Renal pelvis (tissue), 4 donors: Measurements from ENCODE around the gene C10orf95. TPM values are rescaled to one million over a fixed set of nuclear protein-coding genes. Genes with fewer than 3 reads are reported as not detected.

ENCODE experiments used
- DNase-seq: peaks from one replicate; pipeline ENCODE4 v3.0.0-alpha.2; 2013
- polyA plus RNA-seq, 3 donors: library from polyadenylated mRNA; unstranded; fragments of 120-200 nt; gene quantifications; one replicate each; pipeline ENCODE4 v1.2.1, GENCODE V29; 2013; ENCODE audit not compliant: insufficient read length in 3 of 3

C10orf95 gene
- polyA plus RNA-seq, 3 donors = 1.0 to 2.4 (median 1.9) TPM

DNA sequence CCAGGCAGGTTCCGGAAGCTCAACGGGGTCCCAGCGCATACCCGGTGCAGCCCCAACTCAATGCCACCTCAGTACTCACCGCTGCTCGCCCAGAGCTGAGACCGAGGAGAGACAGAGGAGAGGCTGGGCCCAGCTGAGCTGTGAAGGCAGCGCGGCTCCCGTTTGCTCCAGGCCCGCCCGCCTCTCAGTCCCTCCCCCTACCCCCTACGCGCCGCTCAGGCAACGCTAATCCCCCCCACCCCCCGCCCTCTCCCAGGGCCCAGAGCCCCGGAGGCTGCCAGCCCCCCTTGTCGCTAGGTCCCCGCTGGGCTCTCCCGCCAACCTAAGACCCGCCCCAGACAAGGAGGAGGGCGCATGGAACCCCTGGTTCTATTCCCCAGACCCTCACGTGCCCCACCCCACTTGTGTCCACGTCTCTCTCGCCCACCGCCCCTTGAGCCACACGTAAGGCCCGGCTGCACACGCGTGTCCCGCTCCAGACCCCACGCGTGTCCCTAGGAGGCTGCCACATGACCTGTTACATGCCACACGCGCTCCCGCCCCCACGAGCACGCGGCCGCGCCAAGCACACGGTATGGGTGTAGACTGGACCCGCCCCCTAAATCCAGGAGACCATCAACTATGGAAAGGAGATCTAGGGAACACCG is 32.6 kb downstream of the C10orf95 start, which contains the start of gene PSD:
Gene PSD, minus strand, starts transcription at position 164 of the 647 bp plus-strand sequence. CDS start 1,747 bp downstream, outside the sequence.
- no peak for DNase-seq

DNA sequence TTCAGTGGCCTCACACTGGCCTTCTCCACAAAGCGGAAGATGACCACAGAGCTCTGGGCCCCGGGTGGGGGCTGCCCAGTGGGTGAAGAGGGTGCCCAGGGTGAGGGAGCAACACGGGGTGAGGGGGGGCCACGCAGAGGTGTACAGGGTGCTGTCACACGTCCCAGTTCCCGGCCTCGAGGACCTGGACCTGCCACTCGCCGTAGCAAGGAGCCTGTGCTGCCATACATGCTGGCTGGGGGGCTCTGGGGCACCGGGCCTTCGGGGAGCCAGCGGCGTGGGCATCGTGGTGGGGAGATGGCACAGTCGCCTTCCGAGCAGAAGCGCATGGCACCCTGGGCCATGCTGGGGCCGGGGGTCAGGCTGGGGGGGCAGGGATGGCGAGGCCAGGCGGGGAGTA is 34.6 kb downstream of the C10orf95 start:
- DNase-seq = no peak

DNA sequence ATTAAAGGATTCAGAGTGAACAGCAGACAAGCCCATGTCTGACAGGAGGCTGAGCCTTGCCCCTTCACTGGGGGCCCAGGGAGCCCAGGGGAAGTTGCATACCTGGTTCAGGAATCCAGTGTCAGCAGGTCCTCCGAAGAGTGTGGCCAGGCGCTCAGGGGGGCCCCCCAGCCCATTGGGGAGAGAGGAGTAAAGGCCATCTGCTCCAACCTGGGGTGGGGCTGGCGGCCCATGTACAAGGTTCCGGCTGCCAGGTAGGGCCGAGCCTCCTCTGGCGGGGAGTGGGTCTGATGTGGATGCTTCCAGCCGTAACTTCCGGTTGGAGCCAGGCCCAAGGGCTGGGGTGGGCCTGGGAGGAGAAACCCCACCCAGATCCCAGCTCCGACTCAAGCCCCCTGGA is 35.1 kb downstream of the C10orf95 start:
- no peak for DNase-seq

DNA sequence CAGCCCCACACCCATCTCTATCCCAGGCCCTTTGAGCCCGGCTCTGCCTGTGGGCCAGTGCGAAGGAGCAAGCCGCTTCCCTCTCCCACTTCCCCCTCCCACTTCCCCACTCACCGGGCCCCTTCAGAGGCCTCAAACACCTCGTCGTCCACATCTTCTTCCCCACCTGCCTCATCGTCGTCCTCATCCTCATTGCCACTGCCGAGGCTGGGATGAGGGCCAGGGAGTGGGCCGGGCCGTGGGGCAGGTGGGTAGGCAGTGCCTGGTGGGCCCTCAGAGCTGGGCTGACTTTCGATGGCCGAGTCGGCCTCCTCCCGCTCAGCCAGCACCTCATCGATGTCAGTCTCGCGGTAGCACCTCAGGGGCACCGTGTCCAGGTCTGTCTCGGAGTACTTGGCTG is 36.6 kb downstream of the C10orf95 start:
- no peak for DNase-seq

DNA sequence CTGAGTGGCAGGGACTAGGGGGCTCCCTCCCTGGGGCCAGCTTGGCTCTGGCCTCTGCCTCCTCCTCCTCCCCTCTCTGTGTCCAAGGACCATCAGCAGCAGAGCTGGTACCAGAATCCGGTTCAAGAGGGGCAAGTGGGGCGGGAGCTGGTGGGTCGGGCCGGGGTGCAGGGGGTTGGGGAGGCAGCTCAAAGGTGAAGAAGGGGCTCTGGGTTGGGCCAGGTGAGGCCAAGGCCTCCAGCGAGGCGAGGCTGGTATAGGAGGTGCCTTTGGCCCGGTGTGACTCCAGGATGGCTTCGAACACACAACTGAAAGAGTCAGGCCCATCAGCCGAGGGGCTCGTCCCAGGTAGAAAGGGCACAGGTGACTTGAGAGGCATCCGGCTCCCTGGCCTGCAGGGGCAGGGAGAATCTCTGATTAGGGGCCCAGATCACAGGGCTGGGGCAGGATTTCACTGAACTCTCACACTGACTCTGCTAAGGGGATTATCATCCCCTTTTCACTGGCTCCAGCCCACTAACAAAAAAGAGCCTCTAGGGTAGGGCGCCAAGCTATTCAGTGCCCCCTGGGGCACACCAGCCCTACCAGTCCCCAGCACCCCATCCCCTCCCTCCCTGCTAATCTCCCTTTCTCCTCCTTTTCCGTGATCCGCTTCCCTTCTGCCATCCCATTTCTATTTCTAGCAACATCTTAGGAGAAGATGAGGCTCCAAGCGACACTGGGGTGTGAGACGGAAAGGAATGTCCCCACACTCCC is 37.4 kb downstream of the C10orf95 start:
- DNase-seq = no peak

DNA sequence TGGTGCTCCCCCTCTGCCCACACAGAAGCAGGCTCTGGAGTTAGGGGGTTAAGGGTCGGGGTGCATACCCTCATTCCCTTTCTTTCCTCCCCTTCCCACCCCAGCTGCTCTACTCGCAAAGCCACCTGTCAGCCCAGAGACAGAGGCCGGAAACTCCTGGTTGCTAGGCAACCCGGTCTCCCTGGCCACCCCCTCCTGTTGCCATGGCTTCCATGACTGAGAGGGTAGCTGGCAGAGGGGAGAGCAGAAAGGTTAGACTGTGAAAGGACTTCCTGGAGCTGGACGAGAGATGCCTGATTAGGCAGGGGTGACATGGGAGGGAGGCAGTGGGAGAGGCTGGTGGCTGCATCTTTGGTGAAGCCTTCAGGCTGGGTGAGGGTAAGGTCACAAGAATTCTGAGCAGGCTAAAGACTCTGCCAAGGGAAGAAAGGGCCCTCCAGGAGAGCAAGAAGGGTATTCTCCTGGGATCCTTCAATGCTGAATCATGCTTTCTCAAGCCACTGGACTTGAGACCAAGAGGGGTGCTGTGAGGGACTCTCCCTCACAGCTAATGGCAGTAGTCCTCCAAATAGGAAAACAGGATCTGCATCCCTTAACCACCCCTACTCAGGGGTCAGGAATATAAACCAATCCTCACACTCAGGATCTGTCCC is 38.2 kb downstream of the C10orf95 start:
- DNase-seq = no peak

DNA sequence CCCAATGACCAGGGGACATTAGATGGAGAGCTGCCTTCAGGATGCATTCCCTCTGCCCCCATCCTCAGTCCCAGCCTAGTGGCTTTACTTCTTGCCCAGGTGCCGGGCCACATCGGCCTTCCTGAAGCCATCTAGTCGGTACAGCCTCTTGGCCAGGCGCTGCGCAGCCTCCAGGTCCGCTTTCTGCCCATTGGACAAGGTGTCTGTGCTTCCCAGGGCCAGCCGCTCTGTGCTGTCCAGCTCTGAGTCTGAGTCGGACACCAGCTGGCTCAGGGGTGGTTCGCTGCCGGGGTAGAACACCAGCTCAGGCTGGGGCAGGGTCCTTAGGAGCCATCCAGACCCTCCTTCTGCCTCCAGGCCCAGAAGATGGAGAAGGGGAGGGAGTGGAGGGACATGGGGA is 39.0 kb downstream of the C10orf95 start:
- DNase-seq = no peak

DNA sequence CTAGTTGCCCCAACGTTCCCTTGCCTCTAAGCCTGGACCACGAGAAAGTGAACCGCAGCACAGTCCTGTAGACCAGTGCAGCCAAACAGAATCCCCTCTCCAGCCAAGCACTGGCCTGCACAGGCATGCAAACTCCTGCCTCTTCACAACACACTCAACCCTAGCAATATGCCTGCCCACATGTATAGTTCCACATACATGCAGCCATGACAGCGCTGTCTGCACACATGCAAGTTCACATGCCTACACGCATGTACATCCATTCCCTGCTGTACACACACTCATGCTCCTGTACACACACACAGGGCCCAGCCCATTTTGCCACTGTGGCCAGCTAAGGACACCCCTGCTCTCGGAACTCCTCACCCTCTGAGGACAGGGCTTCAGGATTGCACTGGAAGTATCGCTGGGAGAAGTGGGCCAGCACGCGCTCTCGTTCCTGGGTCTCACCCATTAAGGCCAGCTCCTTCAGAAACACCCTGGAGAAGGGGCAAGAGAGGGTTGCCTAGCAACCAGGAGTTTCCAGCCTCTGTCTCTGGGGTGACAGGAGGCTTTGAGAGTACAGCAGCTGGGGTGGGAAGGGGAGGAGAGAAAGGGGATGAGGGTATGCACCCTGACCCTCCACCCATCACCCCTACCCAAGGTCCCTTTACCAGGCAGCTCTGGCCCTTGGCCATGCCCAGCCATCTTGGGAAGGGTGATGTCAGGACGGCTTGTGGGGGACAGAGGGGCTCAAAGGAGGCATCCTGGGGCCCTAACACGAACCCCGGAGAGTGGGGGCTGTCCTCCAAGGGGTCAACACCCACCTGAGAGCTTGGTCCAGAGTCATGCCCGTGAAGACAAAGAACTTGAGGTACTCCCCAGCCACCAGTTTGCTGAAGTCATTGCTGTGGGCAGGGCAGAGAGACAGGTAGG is 39.7 kb downstream of the C10orf95 start:
- no peak for DNase-seq

DNA sequence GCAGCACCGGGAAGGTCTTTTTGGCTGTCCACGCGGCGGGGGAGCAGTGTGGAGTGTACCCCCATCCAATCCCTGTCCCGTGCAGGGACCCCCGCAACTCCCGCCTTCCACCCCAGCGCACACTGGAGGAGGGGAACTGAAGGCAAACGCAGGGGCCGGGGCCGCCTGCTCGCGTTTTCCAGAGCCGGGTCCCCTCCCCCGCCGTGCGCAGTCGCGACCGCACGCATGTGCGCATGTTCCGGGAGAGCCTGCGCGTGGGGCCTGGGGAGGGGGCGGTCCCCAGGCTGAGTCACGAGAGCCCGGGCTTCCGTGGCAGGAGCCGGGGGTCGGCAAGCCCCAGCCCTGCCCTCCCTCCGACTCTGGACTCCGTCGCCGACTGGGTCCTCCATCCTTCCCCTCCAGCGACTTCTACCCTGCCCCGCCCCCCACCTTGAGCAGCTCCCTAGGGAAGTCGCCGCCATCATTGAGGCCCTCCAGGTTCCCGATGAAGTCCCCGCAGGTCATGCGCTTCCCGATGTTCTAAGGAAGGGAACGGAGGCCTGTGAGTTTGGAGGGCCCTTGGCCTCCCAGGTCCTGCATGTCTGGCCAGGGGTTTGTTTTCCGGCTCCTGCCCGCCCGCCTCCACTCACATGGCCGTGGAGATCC is 40.8 kb downstream of the C10orf95 start:
- DNase-seq = no peak

DNA sequence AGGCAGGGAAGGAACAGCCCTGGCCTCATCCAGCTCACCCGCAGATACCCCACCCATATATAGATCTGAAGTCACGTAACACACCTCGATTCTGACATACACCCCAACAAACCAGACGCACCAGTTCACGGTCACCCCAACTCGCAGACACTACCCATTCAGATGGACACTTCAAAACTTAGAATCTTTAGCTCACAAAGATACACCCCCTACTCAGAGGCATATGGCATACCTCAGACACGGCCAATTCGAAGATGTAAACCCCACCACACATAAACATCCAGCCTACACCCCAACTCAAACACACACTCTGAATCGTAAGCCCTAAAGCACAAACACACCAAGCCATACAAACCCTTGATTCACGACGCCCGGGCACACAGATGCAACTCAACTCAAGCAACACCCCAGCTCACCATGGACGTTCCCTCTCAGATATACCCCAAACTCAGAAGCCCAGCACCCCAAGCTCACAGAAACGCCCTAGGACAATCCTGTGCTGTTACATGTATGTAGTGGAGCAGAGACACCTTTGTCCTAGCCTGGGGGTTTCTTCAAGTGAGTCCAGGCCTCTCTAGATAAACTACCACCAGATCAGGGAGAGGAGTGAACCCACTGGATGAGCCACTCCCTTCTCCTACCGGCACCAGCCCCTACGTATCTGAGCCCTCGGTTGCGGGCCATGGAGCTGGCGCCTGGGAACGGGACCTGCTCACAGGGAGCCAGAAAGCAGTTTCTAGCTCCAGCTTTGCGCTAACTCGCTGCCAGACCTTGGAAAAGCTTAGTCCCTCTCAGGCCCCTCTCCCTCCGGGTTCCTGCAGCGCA is 41.5 kb downstream of the C10orf95 start:
- no peak for DNase-seq

DNA sequence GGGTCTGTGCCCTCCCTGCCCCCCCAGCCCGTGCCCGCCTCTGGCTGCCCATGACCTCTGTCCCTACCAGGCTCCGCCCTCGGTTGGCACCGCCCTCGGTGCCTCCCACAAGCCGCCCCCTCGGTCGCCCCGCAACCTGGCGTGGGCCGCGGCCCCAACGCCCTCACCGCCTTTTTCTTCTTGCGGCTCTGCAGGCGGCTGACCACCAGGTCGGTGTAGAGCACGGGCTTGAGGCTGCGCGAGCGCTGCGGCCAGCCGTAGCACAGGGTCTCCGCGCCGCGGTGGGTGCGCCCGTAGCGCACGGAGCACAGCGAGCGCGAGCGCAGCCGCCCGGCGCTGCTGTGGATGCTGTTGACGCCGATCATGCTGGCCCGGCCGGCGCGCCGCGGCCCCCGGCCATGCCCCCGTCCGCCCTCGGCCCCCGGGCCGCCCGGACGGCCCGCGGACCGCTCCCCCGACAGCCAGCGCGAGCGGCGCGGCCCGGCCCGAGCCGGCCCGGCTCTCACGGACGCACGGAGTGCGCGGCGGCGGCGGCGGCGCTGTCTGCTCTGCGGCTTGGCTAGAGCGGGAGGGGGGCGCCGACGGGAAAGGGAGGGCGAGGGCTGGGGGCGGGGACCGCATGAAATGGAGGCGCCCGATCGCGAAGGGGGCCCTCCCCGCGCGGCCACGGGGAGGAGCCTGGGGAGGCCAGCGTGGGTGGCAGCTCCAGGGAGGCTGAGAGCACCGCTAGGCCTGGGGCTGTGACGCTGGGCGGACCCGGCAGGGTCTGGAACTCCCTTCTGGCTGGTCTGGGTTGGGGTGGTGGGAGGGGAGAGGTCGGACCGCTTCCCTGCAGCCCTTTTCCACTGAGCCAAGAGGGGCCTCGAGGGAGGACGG is 42.4 kb downstream of the C10orf95 start:
- DNase-seq = no peak

DNA sequence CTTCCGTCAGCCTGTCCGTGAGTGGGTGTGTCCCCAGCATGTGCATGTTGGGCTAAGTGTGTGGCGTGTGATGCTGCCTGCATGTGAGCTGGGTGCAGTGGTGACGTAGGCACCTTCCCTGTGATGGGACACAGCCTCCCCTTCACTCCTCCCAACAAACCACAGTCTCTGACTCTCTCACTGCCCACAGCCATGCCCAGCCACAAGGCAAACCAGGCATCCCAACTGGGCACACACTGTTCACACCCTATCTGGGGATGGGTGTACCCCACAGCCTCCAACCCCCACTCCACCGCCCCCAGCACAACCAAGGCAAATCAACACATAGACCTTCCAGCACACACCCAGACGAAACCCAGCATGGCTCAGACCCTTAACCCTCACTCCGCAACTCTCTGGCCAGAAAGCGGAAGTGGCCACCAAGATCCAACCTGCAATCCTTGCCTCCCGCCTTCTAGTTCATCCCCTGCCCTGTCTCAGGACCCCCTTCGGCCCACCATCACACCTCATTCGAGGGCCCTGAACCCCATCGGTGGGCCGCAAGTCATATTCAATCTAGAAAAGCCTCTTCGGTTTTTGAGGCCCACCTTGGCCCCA is 43.1 kb downstream of the C10orf95 start:
- no peak for DNase-seq

DNA sequence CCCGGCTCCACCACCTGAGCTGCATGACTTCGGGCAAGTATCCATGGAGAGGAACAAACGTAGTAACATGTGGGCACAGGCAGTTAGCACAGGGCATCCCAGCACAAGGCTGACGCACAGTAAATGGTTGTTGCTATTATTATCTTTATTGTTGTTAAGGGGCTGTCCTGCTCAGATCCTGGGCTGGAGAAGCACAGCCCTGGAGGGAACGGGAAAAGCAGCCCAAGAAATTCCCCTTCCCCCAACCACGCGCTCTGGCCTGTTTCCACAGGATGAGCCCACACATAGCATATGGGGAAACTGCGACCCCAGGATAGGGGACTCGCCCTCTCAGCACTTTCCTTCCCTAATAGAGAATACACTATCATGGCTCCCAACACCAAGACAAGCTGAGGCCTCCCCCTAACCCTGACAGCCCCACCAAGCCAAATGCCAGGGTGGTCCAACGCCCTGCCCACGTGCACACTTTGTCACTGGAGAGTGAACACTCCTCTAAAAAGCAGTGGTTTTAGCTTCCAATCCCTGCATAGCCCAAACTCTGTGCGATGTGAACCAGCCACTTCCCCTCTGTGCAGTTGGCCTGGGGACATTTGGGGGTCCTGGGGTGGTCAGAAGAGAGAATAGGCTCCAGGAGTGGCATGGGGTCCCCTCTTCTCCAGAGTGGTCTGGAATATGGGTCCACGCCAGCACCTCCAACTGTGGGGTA is 43.8 kb downstream of the C10orf95 start:
- DNase-seq = no peak

DNA sequence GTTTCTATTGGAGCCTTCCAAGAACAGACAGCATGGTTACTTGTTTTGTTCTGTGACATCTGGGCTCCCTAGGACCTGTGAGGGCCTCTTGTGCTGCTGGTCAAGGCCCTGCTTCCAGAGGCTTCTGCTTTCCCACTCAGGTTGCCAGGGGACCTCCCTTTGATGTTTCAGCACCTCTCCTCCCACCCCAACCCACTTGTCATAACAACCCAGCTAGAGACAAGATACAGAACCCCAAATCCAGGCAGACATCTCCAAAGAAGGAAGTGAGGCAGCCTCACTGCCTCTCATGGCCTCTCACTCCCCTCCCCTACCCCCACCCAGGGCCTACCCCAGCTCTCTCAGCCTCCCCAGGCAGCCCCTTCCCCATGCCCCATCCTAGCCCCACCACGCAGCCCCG is 44.5 kb downstream of the C10orf95 start:
- DNase-seq = no peak

DNA sequence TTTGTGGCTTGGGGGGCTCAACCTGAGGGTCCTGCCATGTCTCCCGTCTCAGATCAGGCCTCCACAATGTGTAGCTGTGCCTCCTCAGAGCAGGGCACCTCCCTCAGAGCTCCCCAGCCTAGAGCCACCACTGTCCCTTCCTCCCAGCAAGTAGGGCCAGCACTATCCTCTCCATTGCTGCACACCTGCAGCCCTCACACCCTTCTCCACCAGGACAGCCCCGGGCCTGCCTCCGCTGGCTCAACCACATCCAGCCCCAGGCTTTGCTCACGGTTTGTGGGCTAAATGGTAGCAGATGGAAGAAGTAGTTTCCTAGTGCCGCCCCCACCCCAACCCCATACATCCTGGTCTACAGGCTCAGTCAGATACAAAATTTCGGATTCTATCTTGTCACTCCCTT is 45.7 kb downstream of the C10orf95 start:
- DNase-seq = no peak

DNA sequence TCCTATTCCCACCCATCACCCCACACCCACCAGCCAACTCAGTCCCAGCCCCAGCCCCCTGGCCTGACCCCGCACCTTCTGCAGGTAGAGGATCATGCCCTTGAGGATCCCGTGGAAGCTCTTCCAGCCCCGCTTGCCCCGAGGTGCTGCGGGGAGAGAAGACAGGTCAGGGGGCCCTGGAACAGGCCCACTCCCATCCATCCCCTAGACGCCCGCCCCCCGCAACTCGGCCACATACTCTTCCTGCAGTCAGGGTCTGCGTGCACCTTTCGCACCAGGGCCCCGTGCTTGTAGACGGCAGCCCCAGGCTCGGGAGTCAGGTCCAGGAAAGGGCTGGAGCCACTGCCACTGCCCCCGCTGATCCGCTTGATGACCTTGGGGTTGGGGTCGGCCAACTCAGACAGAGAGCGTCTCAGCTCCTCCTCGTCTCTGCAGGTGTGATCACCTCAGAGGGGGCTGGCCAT is 46.2 kb downstream of the C10orf95 start:
- DNase-seq = no peak

DNA sequence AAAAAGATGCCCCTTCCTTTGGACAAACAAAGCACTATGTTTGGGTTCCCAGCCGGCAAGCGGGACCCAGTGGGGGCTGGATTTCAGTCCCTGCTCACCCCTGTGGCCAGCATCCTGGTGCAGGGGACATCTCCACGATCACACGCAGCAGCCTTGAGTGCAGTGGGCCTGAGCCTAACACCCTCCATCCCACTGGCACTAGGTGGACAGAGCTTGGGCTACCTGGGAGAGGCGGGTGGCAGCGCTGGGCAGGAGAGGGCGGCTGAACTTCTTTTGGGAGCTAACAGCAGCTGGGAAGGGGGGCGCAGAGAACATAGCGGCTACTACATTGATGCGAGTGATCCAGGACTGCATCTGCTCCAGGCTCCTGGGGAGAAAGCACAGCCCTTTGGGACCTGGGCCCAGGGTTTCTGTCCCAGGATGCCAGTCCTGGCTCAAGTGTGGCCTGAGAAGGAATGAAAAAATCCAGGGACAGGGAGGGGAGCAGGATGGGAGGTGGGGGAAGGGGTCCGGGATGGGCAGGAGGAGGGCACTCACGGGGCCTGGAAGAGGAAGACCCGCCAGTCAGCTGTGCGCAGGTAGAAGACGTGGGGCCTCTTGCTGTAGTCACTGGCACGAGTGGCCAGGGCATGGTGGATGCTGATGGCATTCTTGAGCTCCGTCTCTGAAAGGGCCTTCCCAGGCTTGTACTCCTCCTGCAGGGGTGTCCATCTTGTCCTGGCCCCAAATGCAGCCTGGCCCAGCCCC is 46.8 kb downstream of the C10orf95 start:
- no peak for DNase-seq

DNA sequence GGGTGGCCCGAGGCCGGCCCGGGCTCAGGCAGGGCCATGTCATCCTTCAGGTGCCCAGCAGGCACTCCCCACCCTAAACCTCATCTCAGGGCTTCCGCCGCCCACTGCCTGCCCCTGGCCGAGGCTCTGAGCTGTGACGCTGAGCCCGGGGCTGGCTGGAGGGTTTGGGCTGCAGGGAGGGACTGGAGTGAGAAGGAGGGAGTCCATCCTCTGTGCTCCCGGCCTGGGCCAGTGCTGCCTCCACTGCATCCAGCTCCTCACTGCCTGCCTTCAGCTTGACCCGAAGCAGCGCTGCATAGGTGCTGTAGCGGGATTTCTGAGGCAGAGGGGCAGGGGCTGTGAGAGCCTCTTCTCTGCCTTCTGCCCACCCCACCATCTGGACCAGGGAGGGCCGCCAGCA is 48.2 kb downstream of the C10orf95 start:
- no peak for DNase-seq
